ENCODE results near the gene MAPT.

DNA sequence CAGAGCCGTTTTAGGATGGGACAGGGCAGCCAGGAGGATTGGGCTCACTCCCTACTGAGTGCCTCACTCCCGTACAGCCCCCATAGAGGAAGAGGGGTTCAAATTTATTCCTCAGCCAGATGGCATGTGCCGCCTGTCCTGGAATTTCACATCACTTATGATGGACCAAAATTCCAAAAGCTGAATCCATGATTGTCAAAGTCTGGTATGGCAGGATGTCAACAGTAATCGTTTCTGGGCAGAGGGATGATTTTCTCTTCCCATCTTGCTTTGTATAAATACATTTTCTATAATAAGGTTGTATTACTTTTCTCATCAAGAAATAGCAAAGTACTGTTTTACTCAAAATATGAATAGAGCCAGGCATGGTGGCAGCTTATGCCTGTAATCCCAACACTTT, 66.0 kb downstream of the MAPT start:
- TF ChIP-seq CTCF (IDR thresholded peaks at IDR 0.05 in 2 of 3, conservative IDR thresholded peaks at IDR 0.05 in 1 of 3; ENCODE audit: borderline replicate concordance in 1 of 3, insufficient read depth in 1 of 3, low read depth in 2 of 3, low read length in 2 of 3), result no peak
- TF ChIP-seq, protein P1, sequence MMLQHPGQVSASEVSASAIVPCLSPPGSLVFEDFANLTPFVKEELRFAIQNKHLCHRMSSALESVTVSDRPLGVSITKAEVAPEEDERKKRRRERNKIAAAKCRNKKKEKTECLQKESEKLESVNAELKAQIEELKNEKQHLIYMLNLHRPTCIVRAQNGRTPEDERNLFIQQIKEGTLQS (IDR thresholded peaks at IDR 0.05), result no peak
- TF ChIP-seq EZH2 (IDR thresholded peaks at IDR 0.05), result no peak
- no peak for TF ChIP-seq YY1 (IDR thresholded peaks at IDR 0.05; ENCODE audit: extremely low read depth, insufficient replicate concordance, low read depth, low read length)
- no peak for TF ChIP-seq CEBPB (IDR thresholded peaks at IDR 0.05; ENCODE audit: low read depth)
- TF ChIP-seq POLR2A (IDR thresholded peaks at IDR 0.05; ENCODE audit: borderline replicate concordance, extremely low read depth, insufficient read depth, insufficient read length), result no peak
- TF ChIP-seq RAD21 (IDR thresholded peaks at IDR 0.05; ENCODE audit: low read depth), result no peak
- no peak for TF ChIP-seq EZH2phosphoT487 (IDR thresholded peaks at IDR 0.05; ENCODE audit: borderline replicate concordance)
- no peak for TF ChIP-seq EGR1 (IDR thresholded peaks at IDR 0.05; ENCODE audit: low read depth)
- no peak for TF ChIP-seq ZNF274 (IDR thresholded peaks at IDR 0.05; ENCODE audit: low read depth, low read length)
- TF ChIP-seq SP1 (IDR thresholded peaks at IDR 0.05; ENCODE audit: low read depth), result no peak
- no peak for TF ChIP-seq TCF7L2 (IDR thresholded peaks at IDR 0.05; ENCODE audit: borderline replicate concordance, extremely low read depth, insufficient read depth, insufficient read length)

Measured in HCT116 (cell line).